ENCODE measurements around the gene GPR62.
"Not testable (repeated sequence)": the region's sequence is repeated elsewhere in the genome, so short reads cannot be mapped to it uniquely, and the experiment has no call there.

GPR62 gene

GRCh38 chr3:51978143-51978502, 22.9 kb downstream of the GPR62 start:
- H3K9me3 ChIP-seq: no peaks in the 10 kb centered on the region
- H3K4me3 ChIP-seq: no peak overlapping the region
- no peak for DNase-seq (ENCODE audit: low spot score in 2 of 2)
- peaks cover 29% of the 10 kb centered on the region for H3K4me1 ChIP-seq
- in situ Hi-C loops (cut with MboI; ENCODE audit: low sequenced_read_pairs): no loop called here
- H3K36me3 ChIP-seq (replicated peaks): no peaks in the 10 kb centered on the region
- H3K27me3 ChIP-seq (ENCODE audit: low read depth): no peaks in the 10 kb centered on the region

GRCh38 chr3:51980253-51980652, 25.1 kb downstream of the GPR62 start:
- H3K27me3 ChIP-seq (ENCODE audit: low read depth): no peaks in the 10 kb centered on the region
- in situ Hi-C loops (cut with MboI; ENCODE audit: low sequenced_read_pairs): no loop called here

GRCh38 chr3:51982352-51982837, 27.2 kb downstream of the GPR62 start:
- H3K4me3 ChIP-seq: peak overlapping the region; percentile 38
- in situ Hi-C loops (cut with MboI; ENCODE audit: low sequenced_read_pairs): no loop called here
- H3K27me3 ChIP-seq (ENCODE audit: low read depth): no peaks in the 10 kb centered on the region
- H3K36me3 ChIP-seq (replicated peaks): no peaks in the 10 kb centered on the region
- H3K4me1 ChIP-seq: peaks cover 21% of the 10 kb centered on the region
- peak in 1 of 2 experiments; percentile 67 for DNase-seq (ENCODE audit: low spot score in 2 of 2)
- no peaks in the 10 kb centered on the region for H3K9me3 ChIP-seq

More at GRCh38 chr3:51980253-51980652, 25.1 kb downstream of the GPR62 start:
- no peak for DNase-seq (ENCODE audit: low spot score in 2 of 2)
- H3K4me3 ChIP-seq: no peak overlapping the region
- peaks cover 27% of the 10 kb centered on the region for H3K4me1 ChIP-seq
- H3K9me3 ChIP-seq: no peaks in the 10 kb centered on the region
- no peaks in the 10 kb centered on the region for H3K36me3 ChIP-seq (replicated peaks)

- no peaks in the 10 kb centered on the region for H3K36me3 ChIP-seq (replicated peaks)
- H3K27me3 ChIP-seq (ENCODE audit: low read depth): no peaks in the 10 kb centered on the region
- peaks cover 21% of the 10 kb centered on the region for H3K4me1 ChIP-seq
- in situ Hi-C loops (cut with MboI; ENCODE audit: low sequenced_read_pairs): no loop called here
- H3K4me3 ChIP-seq: peak within 1 kb of the TSS; percentile 38
- H3K9me3 ChIP-seq: no peaks in the 10 kb centered on the region
- peak; percentile 68 to 88 for DNase-seq (ENCODE audit: low spot score in 2 of 2)
These were observed 27.8 kb downstream of the GPR62 start, which contains the start of gene ACY1 for GRCh38 chr3:51982838-51983577. Gene ACY1 (plus strand): TSS chr3:51983535. CDS start chr3:51984065, 530 bp downstream.

GRCh38 chr3:51983578-51984268, 28.5 kb downstream of the GPR62 start:
- Histone ChIP-seq H3K4me3 (peak overlapping the region; percentile 38), H3K27me3 (ENCODE audit: low read depth) (no peaks in the 10 kb centered on the region), H3K36me3 (replicated peaks) (no peaks in the 10 kb centered on the region), H3K4me1 (peaks cover 21% of the 10 kb centered on the region), H3K9me3 (no peaks in the 10 kb centered on the region)
- in situ Hi-C loops (cut with MboI; ENCODE audit: low sequenced_read_pairs): no loop called here
- no peak for DNase-seq (ENCODE audit: low spot score in 2 of 2)

- H3K27me3 ChIP-seq (ENCODE audit: low read depth): no peaks in the 10 kb centered on the region
- no peaks in the 10 kb centered on the region for H3K9me3 ChIP-seq
- in situ Hi-C loops (cut with MboI; ENCODE audit: low sequenced_read_pairs): no loop called here
- H3K36me3 ChIP-seq (replicated peaks): no peaks in the 10 kb centered on the region
- H3K4me1 ChIP-seq: peaks cover 21% of the 10 kb centered on the region
- DNase-seq (ENCODE audit: low spot score in 2 of 2): no peak
- peak overlapping the region; percentile 38 for H3K4me3 ChIP-seq
These were observed 29.1 kb downstream of the GPR62 start for GRCh38 chr3:51984269-51984647.

GRCh38 chr3:51985063-51985462, 29.9 kb downstream of the GPR62 start:
- in situ Hi-C loops (cut with MboI; ENCODE audit: low sequenced_read_pairs): no loop called here
- no peak for DNase-seq (ENCODE audit: low spot score in 2 of 2)
- Histone ChIP-seq H3K9me3 (no peaks in the 10 kb centered on the region), H3K4me3 (no peak overlapping the region), H3K36me3 (replicated peaks) (no peaks in the 10 kb centered on the region), H3K27me3 (ENCODE audit: low read depth) (no peaks in the 10 kb centered on the region), H3K4me1 (peaks cover 21% of the 10 kb centered on the region)

GRCh38 chr3:51986010-51986947, 31.1 kb downstream of the GPR62 start:
- H3K4me1 ChIP-seq: peaks cover 23% of the 10 kb centered on the region

GRCh38 chr3:51987568-51987967, 32.4 kb downstream of the GPR62 start:
- Histone ChIP-seq H3K4me1 (peaks cover 21% of the 10 kb centered on the region), H3K4me3 (no peak overlapping the region), H3K27me3 (ENCODE audit: low read depth) (no peaks in the 10 kb centered on the region), H3K36me3 (replicated peaks) (peaks cover 15% of the 10 kb centered on the region), H3K9me3 (no peaks in the 10 kb centered on the region)
- no peak for DNase-seq (ENCODE audit: low spot score in 2 of 2)
- in situ Hi-C loops (cut with MboI; ENCODE audit: low sequenced_read_pairs): no loop called here

More at GRCh38 chr3:51986010-51986947, 31.1 kb downstream of the GPR62 start:
- no peak overlapping the region for H3K4me3 ChIP-seq
- peaks cover 2% of the 10 kb centered on the region for H3K36me3 ChIP-seq (replicated peaks)
- no peaks in the 10 kb centered on the region for H3K27me3 ChIP-seq (ENCODE audit: low read depth)
- no peak for DNase-seq (ENCODE audit: low spot score in 2 of 2)
- no peaks in the 10 kb centered on the region for H3K9me3 ChIP-seq
- in situ Hi-C loops (cut with MboI; ENCODE audit: low sequenced_read_pairs): no loop called here

- Histone ChIP-seq H3K4me1 (peaks cover 20% of the 10 kb centered on the region), H3K36me3 (replicated peaks) (peaks cover 25% of the 10 kb centered on the region), H3K27me3 (ENCODE audit: low read depth) (no peaks in the 10 kb centered on the region), H3K4me3 (no peak overlapping the region), H3K9me3 (no peaks in the 10 kb centered on the region)
- in situ Hi-C loops (cut with MboI; ENCODE audit: low sequenced_read_pairs): no loop called here
- no peak for DNase-seq (ENCODE audit: low spot score in 2 of 2)
These were observed 33.3 kb downstream of the GPR62 start for GRCh38 chr3:51988286-51989146.

GRCh38 chr3:51990501-51990971, 35.4 kb downstream of the GPR62 start:
- Histone ChIP-seq H3K36me3 (replicated peaks) (peaks cover 45% of the 10 kb centered on the region), H3K4me1 (peaks cover 22% of the 10 kb centered on the region)
- H3K27me3 ChIP-seq (ENCODE audit: low read depth); H3K9me3 ChIP-seq; H3K4me3 ChIP-seq; DNase-seq (ENCODE audit: low spot score in 2 of 2); in situ Hi-C loops (cut with MboI; ENCODE audit: low sequenced_read_pairs): not testable (repeated sequence)

GRCh38 chr3:51992017-51992682, 37.0 kb downstream of the GPR62 start:
- no peak for DNase-seq (ENCODE audit: low spot score in 2 of 2)
- in situ Hi-C loops (cut with MboI; ENCODE audit: low sequenced_read_pairs): no loop called here
- H3K9me3 ChIP-seq: no peaks in the 10 kb centered on the region
- H3K27me3 ChIP-seq (ENCODE audit: low read depth): no peaks in the 10 kb centered on the region
- H3K4me1 ChIP-seq: peaks cover 22% of the 10 kb centered on the region
- H3K4me3 ChIP-seq: no peak overlapping the region
- H3K36me3 ChIP-seq (replicated peaks): peaks cover 45% of the 10 kb centered on the region
